ENCODE measurements around the gene C4orf50. TPM values are rescaled to one million over a fixed set of nuclear protein-coding genes. Genes with fewer than 3 reads are reported as not detected.

C4orf50 gene
- total and polyA plus RNA-seq, 5 donors from 2014 or later, result 0.05 to 3.5 (median 0.11) TPM; not detected in 2

GRCh38 chr4:5918331-5918985, 99.8 kb downstream of the C4orf50 start:
- no peaks in the 10 kb centered on the region for H3K4me1 ChIP-seq (ENCODE audit: control insufficient read depth, insufficient read depth, low read length, poor library complexity, severe bottlenecking)
- H3K27me3 Mint-ChIP-seq, result peaks cover 16% of the 10 kb centered on the region
- H3K36me3 ChIP-seq (ENCODE audit: control insufficient read depth, insufficient read depth, low read length), result no peaks in the 10 kb centered on the region
- H3K4me3 ChIP-seq (ENCODE audit: low read depth, low read length), result no peak overlapping the region
- no peaks in the 10 kb centered on the region for H3K27me3 ChIP-seq (ENCODE audit: control insufficient read depth, insufficient read depth, low read length)
- H3K27ac ChIP-seq (ENCODE audit: insufficient read depth, low read length, poor library complexity, severe bottlenecking), result no peak overlapping the region
- ATAC-seq (ENCODE audit: low read depth in 2 of 2), result no peak
- no peaks in the 10 kb centered on the region for H3K36me3 Mint-ChIP-seq
- no peak overlapping the region for H3K4me3 Mint-ChIP-seq
- DNase-seq, result no peak
- H3K9me3 Mint-ChIP-seq, result peaks cover 0 to 2% (median 0%) of the 10 kb centered on the region in 7 donors
- H3K27ac Mint-ChIP-seq, result no peak overlapping the region
- no peaks in the 10 kb centered on the region for H3K9me3 ChIP-seq (ENCODE audit: control insufficient read depth in 2 of 2, low read length in 2 of 2)
- no peaks in the 10 kb centered on the region for H3K4me1 Mint-ChIP-seq

- Mint-ChIP-seq H3K27me3 (peaks cover 12% of the 10 kb centered on the region), H3K4me1 (no peaks in the 10 kb centered on the region), H3K4me3 (no peak overlapping the region), H3K36me3 (no peaks in the 10 kb centered on the region), H3K27ac (no peak overlapping the region), H3K9me3 (peaks cover 0 to 1% (median 0%) of the 10 kb centered on the region in 7 donors)
- ATAC-seq (ENCODE audit: low read depth in 2 of 2) (no peak), DNase-seq (no peak)
- Histone ChIP-seq H3K4me1 (ENCODE audit: control insufficient read depth, insufficient read depth, low read length, poor library complexity, severe bottlenecking) (no peaks in the 10 kb centered on the region), H3K4me3 (ENCODE audit: low read depth, low read length) (no peak overlapping the region), H3K36me3 (ENCODE audit: control insufficient read depth, insufficient read depth, low read length) (no peaks in the 10 kb centered on the region), H3K9me3 (ENCODE audit: control insufficient read depth in 2 of 2, low read length in 2 of 2) (no peaks in the 10 kb centered on the region), H3K27me3 (ENCODE audit: control insufficient read depth, insufficient read depth, low read length) (no peaks in the 10 kb centered on the region), H3K27ac (ENCODE audit: insufficient read depth, low read length, poor library complexity, severe bottlenecking) (no peak overlapping the region)
Measured at GRCh38 chr4:5917672-5918071, 100.6 kb downstream of the C4orf50 start.

- H3K9me3 ChIP-seq (ENCODE audit: control insufficient read depth in 2 of 2, low read length in 2 of 2), result no peaks in the 10 kb centered on the region
- H3K4me1 ChIP-seq (ENCODE audit: control insufficient read depth, insufficient read depth, low read length, poor library complexity, severe bottlenecking), result no peaks in the 10 kb centered on the region
- no peak for ATAC-seq (ENCODE audit: low read depth in 2 of 2)
- Mint-ChIP-seq H3K4me1 (no peaks in the 10 kb centered on the region), H3K4me3 (no peak overlapping the region), H3K27ac (no peak overlapping the region), H3K27me3 (peaks cover 6% of the 10 kb centered on the region), H3K9me3 (peaks cover 0 to 9% (median 2%) of the 10 kb centered on the region in 7 donors), H3K36me3 (no peaks in the 10 kb centered on the region)
- no peaks in the 10 kb centered on the region for H3K36me3 ChIP-seq (ENCODE audit: control insufficient read depth, insufficient read depth, low read length)
- H3K4me3 ChIP-seq (ENCODE audit: low read depth, low read length), result no peak overlapping the region
- H3K27ac ChIP-seq (ENCODE audit: insufficient read depth, low read length, poor library complexity, severe bottlenecking), result no peak overlapping the region
- no peak for DNase-seq
- H3K27me3 ChIP-seq (ENCODE audit: control insufficient read depth, insufficient read depth, low read length), result no peaks in the 10 kb centered on the region
Measured at GRCh38 chr4:5916229-5916628, 102.0 kb downstream of the C4orf50 start.

- Histone ChIP-seq H3K4me1 (ENCODE audit: control insufficient read depth, insufficient read depth, low read length, poor library complexity, severe bottlenecking) (no peaks in the 10 kb centered on the region), H3K36me3 (ENCODE audit: control insufficient read depth, insufficient read depth, low read length) (no peaks in the 10 kb centered on the region), H3K4me3 (ENCODE audit: low read depth, low read length) (no peak overlapping the region), H3K27ac (ENCODE audit: insufficient read depth, low read length, poor library complexity, severe bottlenecking) (no peak overlapping the region), H3K9me3 (ENCODE audit: control insufficient read depth in 2 of 2, low read length in 2 of 2) (no peaks in the 10 kb centered on the region), H3K27me3 (ENCODE audit: control insufficient read depth, insufficient read depth, low read length) (peaks cover 2% of the 10 kb centered on the region)
- Mint-ChIP-seq H3K4me1 (no peaks in the 10 kb centered on the region), H3K27me3 (peaks cover 6% of the 10 kb centered on the region), H3K9me3 (peaks cover 0 to 15% (median 3%) of the 10 kb centered on the region in 7 donors), H3K27ac (no peak overlapping the region), H3K4me3 (no peak overlapping the region), H3K36me3 (no peaks in the 10 kb centered on the region)
- DNase-seq, result no peak
- ATAC-seq (ENCODE audit: low read depth in 2 of 2), result no peak
Measured at GRCh38 chr4:5913454-5913853, 104.8 kb downstream of the C4orf50 start.

GRCh38 chr4:5912614-5913019, 105.6 kb downstream of the C4orf50 start:
- Histone ChIP-seq H3K27ac (ENCODE audit: insufficient read depth, low read length, poor library complexity, severe bottlenecking) (no peak overlapping the region), H3K4me1 (ENCODE audit: control insufficient read depth, insufficient read depth, low read length, poor library complexity, severe bottlenecking) (no peaks in the 10 kb centered on the region), H3K27me3 (ENCODE audit: control insufficient read depth, insufficient read depth, low read length) (peaks cover 4% of the 10 kb centered on the region), H3K9me3 (ENCODE audit: control insufficient read depth in 2 of 2, low read length in 2 of 2) (peaks cover 0 to 4% of the 10 kb centered on the region in 2 experiments), H3K4me3 (ENCODE audit: low read depth, low read length) (no peak overlapping the region), H3K36me3 (ENCODE audit: control insufficient read depth, insufficient read depth, low read length) (no peaks in the 10 kb centered on the region)
- Mint-ChIP-seq H3K27me3 (peaks cover 7% of the 10 kb centered on the region), H3K9me3 (peaks cover 0 to 23% (median 4%) of the 10 kb centered on the region in 7 donors), H3K36me3 (no peaks in the 10 kb centered on the region), H3K4me1 (no peaks in the 10 kb centered on the region), H3K27ac (no peak overlapping the region), H3K4me3 (no peak overlapping the region)
- DNase-seq, result no peak
- no peak for ATAC-seq (ENCODE audit: low read depth in 2 of 2)

- Mint-ChIP-seq H3K36me3 (no peaks in the 10 kb centered on the region), H3K4me3 (no peak overlapping the region), H3K9me3 (peaks cover 0 to 33% (median 6%) of the 10 kb centered on the region in 7 donors), H3K27ac (no peak overlapping the region), H3K27me3 (peaks cover 22% of the 10 kb centered on the region), H3K4me1 (no peaks in the 10 kb centered on the region)
- H3K27me3 ChIP-seq (ENCODE audit: control insufficient read depth, insufficient read depth, low read length), result peaks cover 10% of the 10 kb centered on the region
- ATAC-seq (ENCODE audit: low read depth in 2 of 2), result no peak
- no peak overlapping the region for H3K27ac ChIP-seq (ENCODE audit: insufficient read depth, low read length, poor library complexity, severe bottlenecking)
- no peak overlapping the region for H3K4me3 ChIP-seq (ENCODE audit: low read depth, low read length)
- H3K9me3 ChIP-seq (ENCODE audit: control insufficient read depth in 2 of 2, low read length in 2 of 2), result peaks cover 3 to 9% of the 10 kb centered on the region in 2 experiments
- H3K4me1 ChIP-seq (ENCODE audit: control insufficient read depth, insufficient read depth, low read length, poor library complexity, severe bottlenecking), result no peaks in the 10 kb centered on the region
- no peaks in the 10 kb centered on the region for H3K36me3 ChIP-seq (ENCODE audit: control insufficient read depth, insufficient read depth, low read length)
- no peak for DNase-seq
Measured at GRCh38 chr4:5908876-5909427, 109.3 kb downstream of the C4orf50 start.

GRCh38 chr4:5906191-5906590, 112.0 kb downstream of the C4orf50 start:
- Mint-ChIP-seq H3K27me3 (peaks cover 22% of the 10 kb centered on the region), H3K4me3 (no peak overlapping the region), H3K4me1 (no peaks in the 10 kb centered on the region), H3K27ac (no peak overlapping the region), H3K9me3 (peaks cover 0 to 31% (median 6%) of the 10 kb centered on the region in 7 donors), H3K36me3 (no peaks in the 10 kb centered on the region)
- Histone ChIP-seq H3K27ac (ENCODE audit: insufficient read depth, low read length, poor library complexity, severe bottlenecking) (no peak overlapping the region), H3K36me3 (ENCODE audit: control insufficient read depth, insufficient read depth, low read length) (no peaks in the 10 kb centered on the region), H3K4me3 (ENCODE audit: low read depth, low read length) (no peak overlapping the region), H3K4me1 (ENCODE audit: control insufficient read depth, insufficient read depth, low read length, poor library complexity, severe bottlenecking) (no peaks in the 10 kb centered on the region), H3K9me3 (ENCODE audit: control insufficient read depth in 2 of 2, low read length in 2 of 2) (peaks cover 3 to 9% of the 10 kb centered on the region in 2 experiments), H3K27me3 (ENCODE audit: control insufficient read depth, insufficient read depth, low read length) (peaks cover 10% of the 10 kb centered on the region)
- DNase-seq (no peak), ATAC-seq (ENCODE audit: low read depth in 2 of 2) (no peak)

GRCh38 chr4:5905714-5906113, 112.5 kb downstream of the C4orf50 start:
- no peak for DNase-seq
- H3K4me3 Mint-ChIP-seq, result no peak overlapping the region
- no peaks in the 10 kb centered on the region for H3K36me3 Mint-ChIP-seq
- Histone ChIP-seq H3K4me3 (ENCODE audit: low read depth, low read length) (no peak overlapping the region), H3K27me3 (ENCODE audit: control insufficient read depth, insufficient read depth, low read length) (peaks cover 10% of the 10 kb centered on the region), H3K9me3 (ENCODE audit: control insufficient read depth in 2 of 2, low read length in 2 of 2) (peaks cover 3 to 9% of the 10 kb centered on the region in 2 experiments), H3K4me1 (ENCODE audit: control insufficient read depth, insufficient read depth, low read length, poor library complexity, severe bottlenecking) (no peaks in the 10 kb centered on the region), H3K36me3 (ENCODE audit: control insufficient read depth, insufficient read depth, low read length) (no peaks in the 10 kb centered on the region), H3K27ac (ENCODE audit: insufficient read depth, low read length, poor library complexity, severe bottlenecking) (no peak overlapping the region)
- H3K27ac Mint-ChIP-seq, result no peak overlapping the region
- H3K9me3 Mint-ChIP-seq, result peaks cover 0 to 31% (median 6%) of the 10 kb centered on the region in 7 donors
- ATAC-seq (ENCODE audit: low read depth in 2 of 2), result no peak
- H3K4me1 Mint-ChIP-seq, result no peaks in the 10 kb centered on the region
- peaks cover 22% of the 10 kb centered on the region for H3K27me3 Mint-ChIP-seq
